Heart left ventricle (tissue), 16 donors: ENCODE results near the gene SRGAP1. TPM values are rescaled to one million over a fixed set of nuclear protein-coding genes. Genes with fewer than 3 reads are reported as not detected.
A peak's percentile ranks its signal among the peaks of the same experiment; 100 is the strongest.

ENCODE experiments used
- ATAC-seq, 4 donors: fragments of 200-7000 bp; cut with Tn5 transposase; one replicate each; pipeline ENCODE4 v1.9.1; 2020 to 2022; ENCODE audit warnings: moderate library complexity in 4 of 4, mild to moderate bottlenecking in 3 of 4, moderate number of reproducible peaks in 1 of 4
- DNase-seq, 5 donors: peaks; one replicate each; pipeline ENCODE4 v3.0.0-alpha.2; 2020
- H3K27ac ChIP-seq, 12 donors: fragments of 200-600 bp; sonication (generic) in 4 of 12; one replicate each; pipeline versions ENCODE4 v1.5.0 to v1.8.0; 2016 to 2022; ENCODE audit warnings: mild to moderate bottlenecking in 2 of 12
- H3K27me3 ChIP-seq, 9 donors: fragments of 200-600 bp; sonication (generic) in 2 of 9; one replicate each; pipeline versions ENCODE4 v1.5.1 to v1.8.0; 2016 to 2022; ENCODE audit warnings: mild to moderate bottlenecking in 3 of 9
- H3K36me3 ChIP-seq, 9 donors: fragments of 200-600 bp; sonication (generic) in 2 of 9; one replicate each; pipeline versions ENCODE4 v1.5.0 to v1.8.0; 2018 to 2022; ENCODE audit warnings: mild to moderate bottlenecking in 2 of 9
- H3K4me1 ChIP-seq, 12 donors: fragments of 200-600 bp; sonication (generic) in 4 of 12; one replicate each; pipeline versions ENCODE4 v1.5.0 to v1.8.0; 2016 to 2022; ENCODE audit warnings: mild to moderate bottlenecking in 3 of 12
- H3K4me3 ChIP-seq, 12 donors: fragments of 200-600 bp; sonication (generic) in 4 of 12; one replicate each; pipeline versions ENCODE4 v1.5.0 to v1.8.0; 2017 to 2022; ENCODE audit warnings: mild to moderate bottlenecking in 9 of 12, moderate library complexity in 4 of 12
- H3K9me3 ChIP-seq, 12 donors: fragments of 200-600 bp; sonication (generic) in 4 of 12; one replicate each; pipeline versions ENCODE4 v1.5.0 to v1.8.0; 2016 to 2022; ENCODE audit warnings: mild to moderate bottlenecking in 1 of 12
- POLR2A ChIP-seq, 2 donors: fragments of 450-650 bp; IDR thresholded peaks; one replicate each; pipeline ENCODE4 v1.6.1; 2017; ENCODE audit warnings: antibody characterized with exemption in 2 of 2, mild to moderate bottlenecking in 2 of 2, moderate library complexity in 2 of 2
- WGBS, 4 donors: extraction: QIAGEN DNeasy Blood & Tissue Kit in 2 of 4; methylation state at CpG; one replicate each; pipeline versions ENCODE4 v1.1.5 to v1.1.7; 2013 to 2018; 5-methylcytosine and 5-hydroxymethylcytosine counted together
- intact Hi-C, 10 donors: fragments of 100-400 bp; cut with DNase I; formaldehyde crosslinking; loops; one replicate each; pipeline versions ENCODE4 v1.11.1 to v1.14.2; 2022
- polyA plus RNA-seq, 2 donors: library from polyadenylated mRNA; stranded (reverse); fragments of 200-250 nt; gene quantifications; one replicate each; pipeline ENCODE4 v1.2.3, GENCODE V29; 2013
- total RNA-seq, 9 donors: library from RNA; depleted of rRNA in 2 of 9; stranded (reverse); fragments of >200 nt in 2 of 9; fragmentation: NEBNext Ultra II Directional in 3 of 9; extraction: Animal tissue kit (Norgen Biotek cat#: 25700) in 3 of 9; gene quantifications; one replicate each; pipeline versions ENCODE4 v1.1.0 to v1.2.4, GENCODE V29; 2016 to 2023
- TF ChIP-seq, protein P1 (sequence below), 12 donors: fragments of 200-600 bp; sonication (generic) in 4 of 12; IDR thresholded peaks; one replicate each; pipeline versions ENCODE4 v1.5.0 to v1.8.0; 2018 to 2022; ENCODE audit warnings: antibody characterized with exemption in 12 of 12, mild to moderate bottlenecking in 5 of 12
- donor health status: ischemic (EF 13 %, LVEDD 7.1; RV severe dilation, severe dysfunction).
- donor health status: healthy with polysubstance abuse.
- donor health status: DM: no; HTN: yes; CAD: no.
- donor health status: DM: no; HTN: no; CAD: no.
- donor health status: ischemic (EF 25% LVEDD 6.9; RV normal size, moderate dysfunction).
- donor health status: ischemic (EF 25% LVEDD 5.7; RV mildly dilated, moderate dysfunction).
- donor health status: healthy.
- donor health status: DM: yes; HTN: yes; CAD: no.
- donor health status: ischemic (EF 35%, LVEDD 5.7; RV mildly dilated, moderate dysfunction).
- donor health status: nonischemic (EF 11% LVEDD 7.7; RV severe dilation, severe dysfunction).
- donor health status: DM: yes; HTN: yes; CAD: no.
- donor health status: PGD.
- donor health status: ischemic (EF 29% LVEDD 5.4; RV normal size, mild dysfunction).
- donor health status: nonischemic (EF 23%, LVEDD 6.1; RV moderate dilation, normal function).

SRGAP1 gene
- total and polyA plus RNA-seq, 11 donors = 1.3 to 10.6 (median 4.5) TPM

DNA sequence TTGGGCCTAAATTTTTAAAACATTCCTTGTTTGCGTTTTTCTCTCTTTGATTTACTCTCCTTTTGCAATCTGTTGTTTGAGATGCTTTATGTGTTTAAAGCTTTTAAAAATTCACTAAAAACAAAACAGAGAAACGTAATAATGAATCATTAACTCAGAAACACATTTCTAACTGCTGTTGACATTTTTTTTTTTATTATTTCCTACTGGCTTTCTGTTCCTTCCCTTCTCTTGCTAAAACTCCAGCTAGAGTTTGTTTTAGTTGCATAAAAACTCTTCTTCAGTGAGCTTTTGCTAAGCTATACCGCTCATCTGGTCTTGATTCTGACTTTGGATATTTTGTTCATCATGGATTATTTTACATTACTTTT lies 29.0 kb upstream of the SRGAP1 start:
- no peak overlapping the region for H3K27ac ChIP-seq
- intact Hi-C loops = no loop called here
- DNase-seq (no peak), ATAC-seq (no peak)
- no peaks in the 10 kb centered on the region for H3K4me1 ChIP-seq
- no peaks in the 10 kb centered on the region for H3K27me3 ChIP-seq
- H3K9me3 ChIP-seq = peaks cover 0 to 16% (median 0%) of the 10 kb centered on the region in 12 donors
- 88 to 95% (median 92%) methylated on average over 3 of the region's 3 CpGs for WGBS, 4 donors
- no peak overlapping the region for H3K4me3 ChIP-seq
- no peaks in the 10 kb centered on the region for H3K36me3 ChIP-seq
- TF ChIP-seq, protein P1, sequence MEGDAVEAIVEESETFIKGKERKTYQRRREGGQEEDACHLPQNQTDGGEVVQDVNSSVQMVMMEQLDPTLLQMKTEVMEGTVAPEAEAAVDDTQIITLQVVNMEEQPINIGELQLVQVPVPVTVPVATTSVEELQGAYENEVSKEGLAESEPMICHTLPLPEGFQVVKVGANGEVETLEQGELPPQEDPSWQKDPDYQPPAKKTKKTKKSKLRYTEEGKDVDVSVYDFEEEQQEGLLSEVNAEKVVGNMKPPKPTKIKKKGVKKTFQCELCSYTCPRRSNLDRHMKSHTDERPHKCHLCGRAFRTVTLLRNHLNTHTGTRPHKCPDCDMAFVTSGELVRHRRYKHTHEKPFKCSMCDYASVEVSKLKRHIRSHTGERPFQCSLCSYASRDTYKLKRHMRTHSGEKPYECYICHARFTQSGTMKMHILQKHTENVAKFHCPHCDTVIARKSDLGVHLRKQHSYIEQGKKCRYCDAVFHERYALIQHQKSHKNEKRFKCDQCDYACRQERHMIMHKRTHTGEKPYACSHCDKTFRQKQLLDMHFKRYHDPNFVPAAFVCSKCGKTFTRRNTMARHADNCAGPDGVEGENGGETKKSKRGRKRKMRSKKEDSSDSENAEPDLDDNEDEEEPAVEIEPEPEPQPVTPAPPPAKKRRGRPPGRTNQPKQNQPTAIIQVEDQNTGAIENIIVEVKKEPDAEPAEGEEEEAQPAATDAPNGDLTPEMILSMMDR (IDR thresholded peaks at IDR 0.05) = no peak
- no peak for TF ChIP-seq POLR2A (IDR thresholded peaks at IDR 0.05)

DNA sequence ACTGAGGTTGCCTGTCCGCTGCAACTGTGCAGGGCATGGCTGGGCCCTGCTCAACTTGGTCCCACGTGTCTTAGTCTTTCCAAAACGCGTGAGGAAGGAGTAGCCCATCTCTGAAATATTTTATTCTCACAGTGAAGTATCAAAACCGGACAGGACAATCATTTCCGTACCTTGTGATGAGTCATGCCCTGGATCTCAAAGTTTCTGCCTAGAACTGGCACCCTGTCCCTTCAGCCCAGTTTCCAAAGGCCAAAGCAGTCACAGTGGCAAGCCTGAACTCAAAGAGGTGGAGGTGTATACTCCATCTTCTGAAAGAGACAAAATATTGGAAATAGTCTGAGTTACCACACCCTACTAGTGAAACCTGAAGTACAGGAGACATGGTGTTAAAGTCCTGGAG lies 28.5 kb upstream of the SRGAP1 start:
- no peak overlapping the region for H3K27ac ChIP-seq
- no peak overlapping the region for H3K4me3 ChIP-seq
- no peak for DNase-seq
- no peak for ATAC-seq
- no peaks in the 10 kb centered on the region for H3K27me3 ChIP-seq
- WGBS, 4 donors = 83 to 94% (median 89%) methylated on average over 6 of the region's 6 CpGs
- no peaks in the 10 kb centered on the region for H3K36me3 ChIP-seq
- peaks cover 0 to 16% (median 0%) of the 10 kb centered on the region in 12 donors for H3K9me3 ChIP-seq
- H3K4me1 ChIP-seq = no peaks in the 10 kb centered on the region
- intact Hi-C loops = no loop called here
- no peak for TF ChIP-seq POLR2A (IDR thresholded peaks at IDR 0.05)
- TF ChIP-seq, protein P1 (IDR thresholded peaks at IDR 0.05) = no peak

DNA sequence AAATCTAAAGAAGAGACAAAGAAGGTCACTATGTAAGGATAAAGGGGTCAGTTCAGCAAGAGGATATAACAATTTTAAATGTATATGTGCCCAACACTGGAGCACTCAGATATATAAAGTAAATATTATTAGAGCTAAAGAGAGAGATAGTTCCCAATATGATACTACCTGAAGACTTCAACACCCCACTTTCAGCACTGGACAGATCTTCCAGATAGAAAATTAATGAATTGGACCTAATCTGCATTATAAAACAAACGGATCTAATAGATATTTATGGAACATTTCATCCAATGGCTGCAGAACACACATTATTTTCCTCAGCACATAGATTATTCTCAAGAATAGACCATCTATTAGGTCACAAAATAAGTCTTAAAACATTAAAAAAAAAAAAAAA lies 24.1 kb upstream of the SRGAP1 start:
- peaks cover 0 to 7% (median 0%) of the 10 kb centered on the region in 9 donors for H3K27me3 ChIP-seq
- intact Hi-C loops = loop anchor here in 1 of 10 donors (10.0 kb wide), 1 partner anchor 574 kb away; the partner anchor contains the start of gene C12orf56
- WGBS, 4 donors = 72 to 94% (median 76%) methylated on average over 1 of the region's 1 CpG
- H3K36me3 ChIP-seq = no peaks in the 10 kb centered on the region
- no peak for TF ChIP-seq POLR2A (IDR thresholded peaks at IDR 0.05)
- TF ChIP-seq, protein P1 (IDR thresholded peaks at IDR 0.05) = no peak
- peaks cover 0 to 8% (median 0%) of the 10 kb centered on the region in 12 donors for H3K4me1 ChIP-seq
- no peak for DNase-seq
- no peak overlapping the region for H3K4me3 ChIP-seq
- H3K27ac ChIP-seq = no peak overlapping the region
- H3K9me3 ChIP-seq = peaks cover 0 to 16% (median 0%) of the 10 kb centered on the region in 12 donors
- ATAC-seq = no peak

DNA sequence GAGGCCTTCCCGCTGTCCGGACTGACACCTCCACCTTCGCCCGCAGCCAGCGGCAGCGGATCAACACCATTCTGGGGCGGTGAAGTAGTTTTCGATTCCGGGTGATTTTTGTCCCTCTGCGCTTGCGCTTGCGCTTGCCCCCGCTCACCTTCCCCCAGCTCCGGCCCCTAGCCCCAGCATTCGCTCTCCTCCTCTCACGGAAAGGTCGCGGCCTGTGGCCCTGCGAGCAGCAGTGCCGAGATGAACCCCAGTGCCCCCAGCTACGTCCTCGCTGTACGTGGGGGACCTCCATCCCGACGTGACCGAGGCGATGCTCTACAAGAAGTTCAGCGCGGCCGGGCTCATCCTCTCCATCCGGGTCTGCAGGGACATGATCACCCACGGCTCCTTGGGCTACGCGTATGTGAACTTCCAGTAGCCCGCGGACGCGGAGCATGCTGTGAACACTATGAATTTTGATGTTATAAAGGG lies 22.7 kb upstream of the SRGAP1 start:
- H3K4me3 ChIP-seq = peak overlapping the region in 11 of 12 donors; percentile 16 to 63 (median 48)
- TF ChIP-seq, protein P1 (IDR thresholded peaks at IDR 0.05) = no peak
- no peak for TF ChIP-seq POLR2A (IDR thresholded peaks at IDR 0.05)
- WGBS, 4 donors = 18 to 36% (median 20%) methylated on average over 22 to 38 of the region's 38 CpGs
- intact Hi-C loops = loop anchor here in 1 of 10 donors (10.0 kb wide), 1 partner anchor 573 kb away; the partner anchor contains the start of gene C12orf56
- peaks cover 0 to 8% (median 0%) of the 10 kb centered on the region in 12 donors for H3K4me1 ChIP-seq
- peaks cover 0 to 7% (median 0%) of the 10 kb centered on the region in 9 donors for H3K27me3 ChIP-seq
- H3K36me3 ChIP-seq = no peaks in the 10 kb centered on the region
- H3K27ac ChIP-seq = peak overlapping the region in 1 of 12 donors; percentile 21
- H3K9me3 ChIP-seq = peaks cover 0 to 16% (median 0%) of the 10 kb centered on the region in 12 donors
- DNase-seq = peak in 4 of 5 donors; percentile 26 to 64 (median 30)
- ATAC-seq = peak in 3 of 4 donors; percentile 36 to 46 (median 36)
